HG02852 (cell line): Measurements from ENCODE around the gene ZNF587.
"Not testable (repeated sequence)": the region's sequence is repeated elsewhere in the genome, so short reads cannot be mapped to it uniquely, and the experiment has no call there.

Source experiments
- ATAC-seq: cut with Tn5 transposase; IDR thresholded peaks from one replicate; pipeline ENCODE4 v1.9.1; 2021; ENCODE audit warnings: mild to moderate bottlenecking, moderate library complexity; ENCODE audit not compliant: unreplicated experiment

Gene ZNF587

DNA sequence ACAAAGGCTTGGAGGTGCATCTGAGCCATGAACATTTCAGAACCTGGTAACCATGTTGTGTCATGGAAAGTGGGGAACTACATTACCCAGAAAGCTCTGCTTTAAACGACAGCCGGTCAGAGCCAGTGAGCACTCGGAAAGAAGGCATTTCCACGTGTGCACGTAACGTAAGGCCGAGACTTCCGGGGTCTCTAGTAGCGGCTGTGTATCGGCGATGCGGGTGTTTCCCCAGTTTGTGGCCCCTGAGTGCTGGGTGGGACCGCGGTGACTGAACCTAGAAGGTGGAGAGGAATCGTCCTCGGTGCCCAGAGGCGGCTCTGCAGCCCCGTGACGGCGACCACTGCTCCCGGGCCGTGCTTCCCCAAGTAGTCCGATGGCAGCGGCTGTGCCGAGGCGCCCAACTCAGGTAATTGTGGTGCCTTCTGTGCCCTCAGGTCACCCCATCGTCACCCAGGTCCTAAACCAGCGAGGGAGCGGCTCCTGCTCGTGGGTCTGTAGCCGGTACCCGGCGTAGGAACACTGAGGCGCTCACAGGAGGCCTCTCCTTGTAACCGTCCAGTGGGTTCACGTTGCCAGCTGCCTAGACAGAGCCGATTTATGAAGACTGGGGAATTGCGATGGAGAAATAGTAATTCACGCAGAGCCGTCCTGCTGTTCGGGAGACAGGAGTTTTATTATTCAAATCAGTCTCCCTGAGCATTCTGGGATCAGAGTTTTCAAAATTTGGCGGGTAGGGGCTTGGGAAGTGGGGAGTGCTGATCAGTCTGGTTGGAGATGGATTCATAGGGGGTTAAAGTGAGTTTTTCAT is at the start of gene ZNF587:
Gene ZNF587, plus strand, starts transcription at position 194 of the 808 bp plus-strand sequence. Its CDS starts 180 bp downstream, at position 374.
- ATAC-seq, result peak; percentile 97

DNA sequence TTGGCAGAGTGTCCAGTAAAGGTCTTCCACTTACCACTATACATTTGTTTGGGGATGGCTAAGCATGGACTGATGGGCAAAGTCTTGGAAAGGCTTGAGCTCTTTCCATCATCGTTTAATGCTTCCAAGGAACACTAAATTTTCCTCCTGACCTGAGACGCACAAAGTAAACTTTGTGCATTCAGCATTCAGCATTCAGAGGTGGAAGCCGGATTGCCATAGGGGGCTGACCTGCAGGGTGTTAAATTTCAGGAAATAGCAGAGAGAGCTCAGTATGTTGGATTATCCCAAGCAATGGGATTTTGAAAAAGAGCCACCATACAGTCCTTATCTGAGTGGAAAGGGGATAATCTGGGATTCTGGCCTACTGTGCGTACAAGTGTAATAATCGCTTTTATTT is 49.0 kb upstream of the ZNF587 start:
- ATAC-seq, result no peak

GRCh38 chr19:57802269-57802668 is 47.4 kb upstream of the ZNF587 start:
- ATAC-seq, result no peak

- no peak for ATAC-seq
Measured at GRCh38 chr19:57803265-57803593, 46.4 kb upstream of the ZNF587 start.

GRCh38 chr19:57803594-57804325 is 45.9 kb upstream of the ZNF587 start:
- no peak for ATAC-seq

- no peak for ATAC-seq
Measured at GRCh38 chr19:57807541-57807940, 42.1 kb upstream of the ZNF587 start.

DNA sequence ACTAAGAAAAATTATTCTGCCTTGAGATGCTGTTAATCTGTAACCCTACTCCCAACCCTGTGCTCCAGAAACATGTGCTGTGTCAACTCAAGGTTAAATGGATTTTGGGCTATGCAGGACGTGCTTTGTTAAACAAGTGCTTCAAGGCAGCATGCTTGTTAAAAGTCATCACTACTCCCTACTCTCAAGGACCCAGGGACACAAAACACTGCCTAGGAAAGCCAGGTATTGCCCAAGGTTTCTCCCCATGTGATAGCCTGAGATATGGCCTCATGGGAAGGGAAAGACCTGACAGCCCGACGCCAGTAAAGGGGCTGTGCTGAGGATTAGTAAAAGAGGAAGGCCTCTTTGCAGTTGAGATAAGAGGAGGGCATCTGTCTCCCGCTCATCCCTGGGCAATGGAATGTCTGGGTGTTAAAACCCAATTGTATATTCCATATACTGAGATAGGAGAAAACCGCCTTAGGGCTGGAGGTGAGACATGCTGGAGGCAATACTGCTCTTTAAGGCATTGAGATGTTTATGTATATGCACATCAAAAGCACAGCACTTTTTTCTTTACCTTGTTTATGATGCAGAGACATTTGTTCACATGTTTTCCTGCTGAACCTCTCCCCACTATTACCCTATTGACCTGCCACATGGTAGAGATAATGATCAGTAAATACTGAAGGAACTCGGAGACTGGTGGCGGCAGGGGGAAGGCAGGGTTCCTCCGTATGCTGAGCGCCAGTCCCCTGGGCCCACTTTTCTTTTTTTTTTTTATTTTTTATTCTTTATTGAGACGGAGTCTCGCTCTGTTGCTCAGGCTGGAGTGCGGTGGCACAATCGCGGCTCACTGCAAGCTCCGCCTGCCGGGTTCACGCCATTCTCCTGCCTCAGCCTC is 39.0 kb upstream of the ZNF587 start:
- not testable (repeated sequence) for ATAC-seq

DNA sequence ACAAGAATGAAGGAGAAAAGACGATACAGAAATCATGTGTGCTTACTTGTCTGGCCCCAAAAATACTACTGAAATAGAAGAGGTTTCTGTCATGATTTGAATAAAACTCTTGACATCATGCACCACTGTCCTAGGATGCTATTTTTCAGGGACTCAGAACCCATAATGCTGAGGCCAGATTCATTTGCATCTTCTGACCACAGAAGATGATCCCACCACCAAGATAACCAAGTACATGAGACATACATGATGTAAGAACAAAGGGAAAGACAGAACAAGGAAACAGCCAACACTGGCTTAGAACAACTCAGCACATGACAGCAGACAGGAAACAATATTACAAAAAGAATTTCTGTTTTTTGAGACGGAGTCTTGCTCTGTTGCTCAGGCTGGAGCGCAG is 37.4 kb upstream of the ZNF587 start:
- no peak for ATAC-seq

DNA sequence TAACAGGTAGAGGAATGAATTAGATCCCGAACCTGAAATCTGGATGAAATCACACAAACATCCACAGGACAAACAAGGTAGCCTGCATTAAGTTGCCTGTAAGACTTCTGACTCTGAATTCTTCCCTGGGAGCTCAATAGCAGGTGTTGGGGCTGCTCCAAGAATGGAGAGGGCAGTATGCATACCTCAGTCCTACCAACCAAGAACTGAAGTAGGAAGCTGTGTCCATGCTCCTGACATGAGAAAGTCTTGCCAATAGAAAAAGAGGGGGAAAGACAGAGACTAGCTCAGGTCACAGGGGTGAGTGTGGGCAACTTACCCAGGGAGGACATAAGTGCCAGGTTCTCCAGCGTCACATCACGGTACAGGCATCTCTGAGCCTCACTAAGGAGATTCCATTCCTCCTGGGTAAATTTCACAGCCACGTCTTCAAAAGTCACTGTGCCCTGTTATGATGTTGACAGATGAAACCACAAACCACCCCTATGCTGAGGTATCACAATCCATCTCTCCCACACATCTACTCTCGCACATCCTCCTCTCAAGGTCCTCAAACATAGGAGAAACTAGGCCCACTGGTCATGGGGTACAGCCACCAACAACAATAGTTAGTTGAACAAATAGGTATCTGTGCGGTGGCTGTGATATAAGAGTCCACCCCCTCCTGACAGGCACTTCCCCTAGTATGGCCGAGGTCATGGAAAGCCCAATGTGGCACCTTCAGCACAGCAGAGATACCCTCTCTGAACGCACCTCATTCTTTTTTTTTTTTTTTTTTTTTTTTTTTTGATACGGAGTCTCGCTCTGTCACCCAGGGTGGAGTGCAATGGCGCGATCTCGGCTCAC is 36.5 kb upstream of the ZNF587 start:
- not testable (repeated sequence) for ATAC-seq

DNA sequence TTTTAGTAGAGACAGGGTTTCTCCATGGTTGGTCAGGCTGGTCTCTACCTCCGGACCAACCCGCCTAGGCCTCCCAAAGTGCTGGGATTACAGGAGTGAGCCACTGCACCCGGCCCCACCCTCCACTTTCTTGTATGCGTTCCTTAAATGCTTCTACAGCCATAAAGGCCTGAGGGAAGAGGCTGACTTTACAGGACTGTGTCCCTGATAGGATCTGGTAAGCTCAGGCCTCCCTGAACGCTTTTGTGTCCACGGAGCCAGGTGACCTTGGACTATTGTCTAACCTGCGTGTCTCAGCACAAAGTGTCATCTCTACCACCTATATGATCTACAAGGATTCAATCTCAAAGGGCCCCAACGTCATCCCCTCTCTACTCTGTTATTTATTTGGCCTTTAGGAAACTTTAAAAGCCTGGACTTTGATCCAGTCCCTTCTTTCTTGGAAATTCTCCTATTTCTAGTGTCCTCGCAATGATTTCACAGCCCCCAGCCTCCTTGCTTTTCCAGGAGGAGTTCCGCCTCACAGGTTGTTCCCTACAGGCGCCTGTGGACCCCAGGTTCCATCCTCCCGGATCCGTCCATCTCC is 35.6 kb upstream of the ZNF587 start:
- ATAC-seq, result no peak

DNA sequence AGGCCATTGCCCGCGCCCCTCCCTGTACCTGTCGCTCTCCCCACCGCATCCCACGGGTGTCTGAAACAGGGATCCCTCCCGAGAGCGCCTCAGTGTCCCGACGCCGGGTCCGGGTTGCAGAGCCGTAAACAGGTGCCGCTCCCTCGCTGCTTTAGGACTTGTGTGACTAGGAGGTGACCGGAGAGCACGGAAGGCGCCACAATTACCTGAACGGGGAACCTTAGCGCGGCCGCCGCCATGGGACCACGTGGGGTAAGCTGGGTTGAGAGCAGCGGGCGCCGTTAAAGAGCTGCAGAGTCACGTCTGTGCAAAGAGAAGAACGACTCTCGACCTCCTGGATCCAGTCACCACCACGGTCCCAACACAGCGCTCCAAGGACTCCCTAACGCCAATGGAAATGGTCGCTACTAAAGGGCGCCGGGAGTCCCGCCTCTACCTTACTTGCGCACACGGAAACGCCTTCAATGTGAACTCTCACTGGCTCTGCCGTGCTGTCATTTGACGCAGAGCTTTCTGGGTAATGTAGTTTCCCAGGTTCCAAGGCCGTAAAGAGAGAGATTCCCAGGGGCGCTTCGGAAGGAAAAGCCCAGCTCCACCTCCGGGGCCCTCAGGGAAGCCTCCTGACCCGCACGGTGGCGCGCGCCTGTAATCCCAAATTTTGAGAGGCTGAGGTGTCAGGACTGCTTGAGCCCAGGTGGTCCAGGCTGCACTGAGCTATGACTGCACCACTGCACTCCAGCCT is 35.0 kb upstream of the ZNF587 start, which contains the start of gene ZNF552:
Gene ZNF552, minus strand, starts transcription at position 409 of the 742 bp plus-strand sequence. Its CDS starts 170 bp downstream, at position 239.
- peak; percentile 67 for ATAC-seq

- no peak for ATAC-seq
Measured at GRCh38 chr19:57815247-57816075, 34.2 kb upstream of the ZNF587 start.

- no peak for ATAC-seq
Measured at GRCh38 chr19:57816652-57817051, 33.0 kb upstream of the ZNF587 start.

DNA sequence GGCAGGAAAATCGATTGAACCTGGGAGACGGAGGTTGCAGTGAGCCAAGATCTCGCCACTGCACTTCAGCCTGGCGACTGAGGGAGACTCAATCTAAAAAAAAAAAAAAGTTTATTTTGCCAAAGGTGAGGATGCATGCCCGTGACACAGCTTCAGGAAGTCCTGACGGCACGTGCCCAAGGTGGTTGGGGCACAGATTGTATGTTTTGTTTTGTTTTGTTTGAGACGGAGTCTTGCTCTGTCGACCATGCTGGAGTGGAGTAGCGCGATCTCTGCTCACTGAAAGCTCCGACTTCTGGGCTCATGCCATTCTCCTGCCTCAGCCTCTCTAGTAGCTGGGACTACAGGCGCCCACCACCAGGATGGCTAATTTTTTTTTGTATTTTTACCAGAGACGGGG is 31.7 kb upstream of the ZNF587 start:
- no peak for ATAC-seq

DNA sequence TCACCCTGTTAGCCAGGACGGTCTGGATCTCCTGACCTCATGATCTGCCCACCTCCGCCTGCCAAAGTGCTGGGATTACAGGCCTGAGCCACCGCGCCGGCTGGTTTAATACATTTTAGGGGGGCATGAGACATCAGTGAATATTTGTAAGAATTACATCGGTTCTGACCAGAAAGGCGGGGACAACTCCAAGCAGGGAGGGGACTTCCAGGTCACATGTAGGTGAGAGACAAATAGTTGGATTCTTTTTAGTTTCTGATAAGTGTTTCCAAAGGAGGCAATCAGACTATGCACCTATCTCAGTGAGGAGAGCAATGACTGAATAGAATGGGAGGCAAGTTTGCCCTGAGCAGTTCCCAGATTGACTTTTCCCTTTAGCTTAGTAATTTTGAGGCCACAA is 31.3 kb upstream of the ZNF587 start:
- no peak for ATAC-seq

- peak; percentile 90 for ATAC-seq
Measured at GRCh38 chr19:57819475-57820148, 30.0 kb upstream of the ZNF587 start.

DNA sequence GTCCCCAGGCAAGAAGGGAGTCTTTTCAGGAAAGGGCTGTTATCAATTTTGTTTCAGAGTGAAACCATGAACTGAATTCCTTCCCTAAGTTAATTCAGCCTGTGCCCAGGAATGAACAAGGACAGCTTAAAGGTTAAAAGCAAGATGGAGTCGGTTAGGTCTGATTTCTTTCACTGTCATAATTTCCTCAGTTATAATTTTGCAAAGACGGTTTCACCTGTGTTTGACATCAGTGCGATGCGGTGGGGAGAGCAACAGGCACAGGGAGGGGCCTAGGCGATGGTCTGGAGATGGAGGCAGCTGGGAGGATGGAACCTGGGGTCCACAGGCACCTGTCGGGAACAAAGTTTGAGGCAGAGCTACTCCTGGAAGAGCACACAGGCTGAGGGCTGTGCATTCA is 29.1 kb upstream of the ZNF587 start:
- no peak for ATAC-seq

- ATAC-seq, result not testable (repeated sequence)
Measured at GRCh38 chr19:57821095-57821494, 28.6 kb upstream of the ZNF587 start.
